OCI-LY7 (cell line): ENCODE data around the gene OR10R2. TPM values are rescaled to one million over a fixed set of nuclear protein-coding genes. Genes with fewer than 3 reads are reported as not detected.

Experiments
- BruUV-seq: library from RNA; stranded (reverse); fragments of 400-500 nt; replicated peaks from 2 replicates; lab custom pipeline; 2021; lab: Mats Ljungman, UMichigan
- CTCF ChIA-PET: fragments of 300-600 bp; sonication (Branson Sonifier 250); formaldehyde crosslinking; loops from one replicate; lab custom pipeline; 2022; ENCODE audit warnings: antibody characterized with exemption; ENCODE audit not compliant: unreplicated experiment; lab: Charles Lee
- POLR2A ChIA-PET: fragments of 300-600 bp; sonication (Branson Sonifier 250); formaldehyde crosslinking; loops from one replicate; lab custom pipeline; 2022; ENCODE audit warnings: antibody characterized with exemption; lab: Charles Lee
- DNase-seq: peaks from one replicate; pipeline ENCODE4 v3.0.0-alpha.2; 2015; ENCODE audit warnings: low spot score
- H2AFZ ChIP-seq: fragments of 200-600 bp; sonication (generic), shearing (Covaris generic); 2 replicates; pipeline ENCODE4 v1.6.1; 2014; ENCODE audit warnings: mild to moderate bottlenecking, antibody characterized with exemption, low read length, moderate library complexity
- H3K27ac ChIP-seq: fragments of 200-600 bp; sonication (generic); 2 replicates; pipeline ENCODE4 v1.5.1; 2014; ENCODE audit warnings: mixed run types, low read depth, mild to moderate bottlenecking, moderate library complexity, low read length, inconsistent platforms; ENCODE audit not compliant: poor library complexity, severe bottlenecking
- H3K36me3 ChIP-seq: fragments of 200-600 bp; sonication (generic); 2 replicates; pipeline ENCODE4 v1.6.1; 2014; ENCODE audit warnings: mild to moderate bottlenecking, antibody characterized with exemption, low read length, moderate library complexity, mixed read lengths; ENCODE audit not compliant: insufficient read depth
- H3K4me1 ChIP-seq: fragments of 200-600 bp; sonication (generic); 2 replicates; pipeline ENCODE4 v1.5.1; 2014; ENCODE audit warnings: mild to moderate bottlenecking, low read length; ENCODE audit not compliant: insufficient read depth, poor library complexity, severe bottlenecking
- H3K4me2 ChIP-seq: fragments of 200-600 bp; sonication (generic); 2 replicates; pipeline ENCODE4 v1.6.1; 2014; ENCODE audit warnings: mild to moderate bottlenecking, low read length
- H3K4me3 ChIP-seq: fragments of 200-600 bp; sonication (generic); 2 replicates; pipeline ENCODE4 v1.5.1; 2014; ENCODE audit warnings: mild to moderate bottlenecking, low read depth, low read length; ENCODE audit not compliant: poor library complexity, severe bottlenecking
- H3K79me2 ChIP-seq: fragments of 200-600 bp; sonication (generic); 2 replicates; pipeline ENCODE4 v1.6.1; 2016; ENCODE audit warnings: low read depth, mild to moderate bottlenecking, low read length, moderate library complexity, mixed read lengths; ENCODE audit not compliant: insufficient read depth
- H3K9me2 ChIP-seq: fragments of 200-600 bp; sonication (generic); 2 replicates; pipeline ENCODE4 v1.6.1; 2016; ENCODE audit warnings: mild to moderate bottlenecking, low read length, mixed read lengths; ENCODE audit not compliant: insufficient read depth
- H3K9me3 ChIP-seq: fragments of 200-600 bp; sonication (generic); 2 replicates; pipeline ENCODE4 v1.6.1; 2014; ENCODE audit warnings: mild to moderate bottlenecking, mixed run types, low read length, mixed read lengths
- H4K20me1 ChIP-seq: fragments of 200-600 bp; sonication (generic); 2 replicates; pipeline ENCODE4 v1.6.1; 2014; ENCODE audit warnings: mild to moderate bottlenecking, antibody characterized with exemption, low read length, moderate library complexity, mixed read lengths; ENCODE audit not compliant: insufficient read depth
- CTCF ChIP-seq: fragments of 200-600 bp; sonication (generic); conservative IDR thresholded peaks from 2 replicates; pipeline ENCODE4 v1.5.1; 2014; ENCODE audit warnings: mild to moderate bottlenecking, antibody characterized with exemption, low read length, moderate library complexity, mixed read lengths
- EZH2phosphoT487 ChIP-seq: fragments of 200-600 bp; sonication (generic); IDR thresholded peaks from 2 replicates; pipeline ENCODE4 v1.6.1; 2018; ENCODE audit warnings: low read depth, borderline replicate concordance, mild to moderate bottlenecking, mixed run types, antibody characterized with exemption, low read length, moderate library complexity, mixed read lengths
- intact Hi-C: fragments of 100-400 bp; cut with micrococcal nuclease; formaldehyde crosslinking; loops from one replicate; pipeline ENCODE4 v1.10.0; 2022; ENCODE audit not compliant: unreplicated experiment
- total RNA-seq, 2 experiments: library from RNA; depleted of rRNA in 1 of 2; stranded (reverse); fragments of >200 nt in 1 of 2; shearing (Covaris generic) in 1 of 2; gene quantifications; 2 replicates each; pipeline ENCODE4 v1.2.3, GENCODE V29; 2014 to 2022

The OR10R2 gene
- total RNA-seq, 2 experiments from 2014 or later, result not detected

GRCh38 chr1:158434741-158435140 lies 37.3 kb upstream of the OR10R2 start:
- H2AFZ ChIP-seq, result no peak overlapping the region
- H3K9me3 ChIP-seq, result no peaks in the 10 kb centered on the region
- BruUV-seq, result no TSS peak
- H3K4me2 ChIP-seq, result no peak overlapping the region
- H3K4me3 ChIP-seq, result no peak overlapping the region
- H3K36me3 ChIP-seq, result no peaks in the 10 kb centered on the region
- no peak for DNase-seq
- no peaks in the 10 kb centered on the region for H3K9me2 ChIP-seq
- no peak overlapping the region for H3K27ac ChIP-seq
- no peaks in the 10 kb centered on the region for H3K79me2 ChIP-seq
- no peaks in the 10 kb centered on the region for H3K4me1 ChIP-seq
- ChIA-PET CTCF (no interaction called here), POLR2A (no interaction called here)
- no peaks in the 10 kb centered on the region for H4K20me1 ChIP-seq
- intact Hi-C loops, result no loop called here
- TF ChIP-seq CTCF (no peak), EZH2phosphoT487 (no peak)

- CTCF ChIA-PET, result no interaction called here
Measured at GRCh38 chr1:158445376-158445775, 26.6 kb upstream of the OR10R2 start.

More at GRCh38 chr1:158445376-158445775, 26.6 kb upstream of the OR10R2 start:
- Histone ChIP-seq H2AFZ (no peak overlapping the region), H3K27ac (no peak overlapping the region), H3K9me3 (no peaks in the 10 kb centered on the region), H3K36me3 (no peaks in the 10 kb centered on the region), H3K4me1 (no peaks in the 10 kb centered on the region), H3K9me2 (no peaks in the 10 kb centered on the region), H3K4me3 (no peak overlapping the region), H3K4me2 (no peak overlapping the region), H3K79me2 (no peaks in the 10 kb centered on the region), H4K20me1 (no peaks in the 10 kb centered on the region)
- BruUV-seq, result no TSS peak
- POLR2A ChIA-PET, result no interaction called here
- intact Hi-C loops, result no loop called here
- no peak for DNase-seq
- no peak for TF ChIP-seq EZH2phosphoT487
- no peak for TF ChIP-seq CTCF
